ENCODE measurements around the gene CACNA1D.

CACNA1D gene

DNA sequence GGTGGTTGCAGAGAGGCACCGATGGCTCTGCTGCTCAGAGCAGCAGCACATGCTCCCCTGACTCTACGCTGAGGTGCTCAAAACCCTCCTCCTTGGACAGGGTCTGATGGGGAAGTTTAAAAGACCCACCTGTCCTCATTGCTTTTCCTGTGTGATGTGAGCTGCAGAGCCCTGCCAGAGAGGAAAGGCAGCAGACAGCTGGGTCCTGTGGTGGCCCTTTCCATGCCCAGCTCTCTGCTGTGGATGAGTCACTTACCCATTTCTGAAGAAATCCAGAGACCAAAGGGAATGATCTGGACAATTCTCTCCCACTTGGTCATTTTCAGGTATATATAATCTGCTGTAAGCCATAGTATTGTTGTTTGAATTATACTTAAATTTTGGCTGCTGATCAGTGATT is 230.2 kb downstream of the CACNA1D start:
- DNase-seq, result no peak

- DNase-seq, result no peak
Observed at GRCh38 chr3:53725387-53725995, 231.1 kb downstream of the CACNA1D start.

- DNase-seq, result no peak
Observed at GRCh38 chr3:53726643-53727042, 232.2 kb downstream of the CACNA1D start.

- no peak for DNase-seq
Observed at GRCh38 chr3:53728606-53729005, 234.2 kb downstream of the CACNA1D start.

DNA sequence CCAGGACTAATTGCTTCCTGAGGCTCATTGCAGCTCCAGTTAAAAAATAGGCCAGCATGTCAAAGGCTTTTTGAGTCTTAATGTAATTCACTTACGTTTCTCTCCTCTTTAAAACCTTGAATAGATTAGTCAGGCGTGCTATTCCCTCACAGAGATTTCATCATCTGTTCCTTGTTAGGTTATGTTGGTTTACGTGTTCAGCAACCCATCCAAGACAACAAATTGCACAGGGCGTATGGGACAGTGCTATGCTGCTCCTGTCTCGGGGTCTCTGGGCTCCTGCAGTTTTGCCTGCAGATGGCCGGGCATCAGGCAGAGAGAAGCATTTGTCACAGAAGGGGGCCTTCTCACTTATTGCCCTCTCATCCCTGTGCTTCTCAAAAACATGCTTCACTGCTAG is 234.7 kb downstream of the CACNA1D start:
- no peak for DNase-seq

DNA sequence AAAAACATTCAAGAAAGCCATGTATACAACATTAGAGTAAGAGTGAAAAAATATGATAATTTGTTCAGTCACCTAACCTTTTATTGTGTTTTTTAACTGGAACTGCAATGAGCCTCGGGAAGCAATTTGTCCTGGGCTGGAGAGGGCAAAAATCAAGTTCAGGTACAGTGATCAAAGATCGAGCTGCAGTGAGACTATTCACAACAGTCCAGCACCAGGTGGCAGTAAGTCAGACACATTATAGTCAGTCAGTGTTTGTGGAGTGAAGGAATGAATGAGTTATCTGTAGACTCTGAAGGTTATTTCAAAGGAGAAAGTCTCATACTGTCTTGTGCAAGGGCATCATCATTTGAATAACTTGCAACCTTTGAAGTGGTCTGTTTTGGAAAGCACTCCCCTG is 235.2 kb downstream of the CACNA1D start:
- no peak for DNase-seq

- no peak for DNase-seq
Observed at GRCh38 chr3:53730576-53730975, 236.2 kb downstream of the CACNA1D start.

- DNase-seq, result no peak
Observed at GRCh38 chr3:53731934-53732624, 237.7 kb downstream of the CACNA1D start.

- DNase-seq, result no peak
Observed at GRCh38 chr3:53733446-53733845, 239.0 kb downstream of the CACNA1D start.

DNA sequence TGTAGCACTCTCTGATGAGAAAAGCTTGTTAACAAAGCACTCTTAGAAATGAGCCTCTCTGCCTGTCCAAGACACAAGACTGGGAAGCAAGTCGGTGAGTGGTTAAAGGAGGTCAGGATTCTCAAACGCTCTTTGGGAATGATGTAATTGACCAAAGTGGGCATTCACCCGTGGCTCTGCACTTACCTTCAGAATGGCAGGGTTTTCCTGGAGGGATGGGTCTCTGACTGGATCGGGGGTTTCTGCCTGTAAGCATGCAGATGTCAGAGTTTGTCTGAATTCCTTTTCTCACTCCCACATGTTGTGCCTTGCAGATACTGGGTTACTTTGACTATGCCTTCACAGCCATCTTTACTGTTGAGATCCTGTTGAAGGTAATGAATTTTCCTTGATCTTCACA is 245.6 kb downstream of the CACNA1D start:
- no peak for DNase-seq

DNA sequence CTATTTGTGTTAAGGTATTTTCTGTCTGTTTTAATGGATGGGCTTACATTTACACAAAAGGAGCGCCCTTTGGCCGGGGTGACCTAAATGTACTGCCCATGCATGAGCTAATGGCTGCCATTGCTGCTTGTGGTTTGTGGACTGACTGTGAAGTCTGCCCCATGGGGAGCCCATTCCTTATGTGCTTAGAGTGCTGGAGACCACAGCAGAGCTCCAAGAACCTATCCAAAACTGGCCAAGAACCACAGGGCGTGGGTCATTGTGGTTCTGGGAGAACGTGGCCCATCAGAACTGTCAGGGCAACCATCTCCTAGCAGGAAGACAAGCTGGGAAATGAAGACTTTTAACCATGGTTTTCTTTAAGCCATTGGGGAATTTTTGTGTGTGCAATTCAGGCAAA is 246.5 kb downstream of the CACNA1D start:
- DNase-seq, result no peak

GRCh38 chr3:53744351-53744750 is 249.9 kb downstream of the CACNA1D start:
- no peak for DNase-seq

DNA sequence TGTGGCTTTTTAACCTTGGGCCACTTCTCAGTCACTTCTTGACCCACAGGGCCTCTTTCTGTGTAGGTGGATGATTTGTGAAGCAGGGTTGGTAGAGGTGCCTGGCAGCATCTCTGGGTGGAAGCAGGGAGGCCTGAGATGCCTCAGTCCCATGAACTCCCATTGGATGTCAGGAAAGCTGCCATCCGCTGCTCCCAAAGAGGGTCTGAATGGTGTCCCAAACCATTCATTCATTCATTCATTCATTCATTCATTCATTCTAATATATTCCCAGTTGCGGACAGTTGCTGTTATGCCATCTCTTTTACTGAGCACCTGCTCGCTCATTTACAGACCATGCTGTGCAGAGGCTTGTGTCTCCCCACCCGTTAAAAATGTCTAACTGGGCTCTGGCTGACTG is 253.1 kb downstream of the CACNA1D start:
- no peak for DNase-seq

GRCh38 chr3:53748512-53749271 is 254.3 kb downstream of the CACNA1D start:
- DNase-seq, result no peak

DNA sequence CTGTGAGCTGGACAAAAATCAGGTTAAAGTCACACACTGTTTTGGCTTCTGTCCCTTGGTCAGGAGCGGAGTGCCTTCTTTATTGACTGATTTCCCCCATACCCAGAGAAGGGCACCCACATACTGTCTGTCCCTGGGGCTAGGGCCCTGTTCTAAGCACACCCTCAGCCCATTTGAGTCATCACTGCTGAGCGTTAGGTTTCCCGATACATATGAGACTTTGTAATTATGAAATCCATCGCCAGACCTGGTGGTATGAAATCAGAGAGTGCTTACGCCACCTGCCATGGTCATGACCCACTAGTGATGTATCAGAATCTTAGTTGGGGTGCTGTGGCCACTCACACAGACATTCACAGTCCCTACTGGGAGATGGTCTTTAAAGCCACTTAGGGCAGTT is 255.0 kb downstream of the CACNA1D start:
- no peak for DNase-seq

GRCh38 chr3:53750253-53751210 is 256.1 kb downstream of the CACNA1D start:
- no peak for DNase-seq

- no peak for DNase-seq
Observed at GRCh38 chr3:53753518-53754183, 259.2 kb downstream of the CACNA1D start.

GRCh38 chr3:53754325-53754724 is 259.9 kb downstream of the CACNA1D start:
- no peak for DNase-seq

- DNase-seq, result no peak
Observed at GRCh38 chr3:53758846-53759245, 264.4 kb downstream of the CACNA1D start.

GRCh38 chr3:53763353-53763752 is 268.9 kb downstream of the CACNA1D start:
- no peak for DNase-seq

- DNase-seq, result no peak
Observed at GRCh38 chr3:53764026-53764775, 269.8 kb downstream of the CACNA1D start.

GRCh38 chr3:53765753-53766152 is 271.3 kb downstream of the CACNA1D start:
- DNase-seq, result no peak

Measured in NCI-H1694 (cell line).